IMR-90 (cell line): ENCODE results near the gene GARIN5A. TPM values are rescaled to one million over a fixed set of nuclear protein-coding genes. Genes with fewer than 3 reads are reported as not detected.

Experiments
- ATAC-seq: fragments of 200-7000 bp; cut with Tn5 transposase; 2 replicates; pipeline ENCODE4 v1.9.1; 2020; ENCODE audit warnings: low read depth, mild to moderate bottlenecking, moderate library complexity
- BruUV-seq: library from RNA; stranded (reverse); fragments of 400-500 nt; replicated peaks from 2 replicates; lab custom pipeline; 2021; lab: Mats Ljungman, UMichigan
- CTCF ChIA-PET: fragments of 300-600 bp; formaldehyde crosslinking; extraction: SDS; loops from one replicate; lab custom pipeline; 2021; ENCODE audit warnings: antibody characterized with exemption; lab: Yijun Ruan, JAX
- POLR2A ChIA-PET: fragments of 300-600 bp; sonication (Branson Sonifier 250); formaldehyde crosslinking; loops from one replicate; lab custom pipeline; 2022; ENCODE audit warnings: antibody characterized with exemption; ENCODE audit not compliant: unreplicated experiment; lab: Charles Lee
- DNase-seq: peaks from one replicate; pipeline ENCODE4 v3.0.0; 2013
- H2AFZ ChIP-seq: replicated peaks from 2 replicates; pipeline ENCODE3; 2013; ENCODE audit warnings: low read length, mild to moderate bottlenecking; ENCODE audit not compliant: poor library complexity
- H2AK5ac ChIP-seq: 2 replicates; pipeline ENCODE4 v1.6.1; 2013; ENCODE audit warnings: low read depth, low read length, inconsistent platforms
- H2AK9ac ChIP-seq: replicated peaks from 2 replicates; pipeline ENCODE3; 2013; ENCODE audit warnings: mild to moderate bottlenecking, low read depth, low read length, moderate library complexity; ENCODE audit not compliant: poor library complexity
- H2BK120ac ChIP-seq: 2 replicates; pipeline ENCODE4 v1.6.1; 2013; ENCODE audit warnings: low read depth, low read length, inconsistent platforms
- H2BK15ac ChIP-seq: 3 replicates; pipeline ENCODE4 v1.6.1; 2013; ENCODE audit warnings: low read depth, low read length, inconsistent platforms
- H2BK20ac ChIP-seq: 2 replicates; pipeline ENCODE4 v1.6.1; 2013; ENCODE audit warnings: low read depth, mild to moderate bottlenecking, inconsistent platforms, low read length, moderate library complexity
- H2BK5ac ChIP-seq: 2 replicates; pipeline ENCODE4 v1.6.1; 2013; ENCODE audit warnings: mild to moderate bottlenecking, low read depth, low read length, inconsistent platforms; ENCODE audit not compliant: poor library complexity, severe bottlenecking
- H3K14ac ChIP-seq: replicated peaks from 2 replicates; pipeline ENCODE4 v1.6.1; 2013; ENCODE audit warnings: low read depth, low read length, inconsistent platforms
- H3K18ac ChIP-seq: 2 replicates; pipeline ENCODE4 v1.6.1; 2013; ENCODE audit warnings: low read depth, low read length, control low read depth
- H3K23ac ChIP-seq: 2 replicates; pipeline ENCODE4 v1.6.1; 2013; ENCODE audit warnings: low read depth, low read length, inconsistent platforms
- H3K27ac ChIP-seq: 2 replicates; pipeline ENCODE4 v1.5.1; 2013; ENCODE audit warnings: mild to moderate bottlenecking, control low read depth, low read length; ENCODE audit not compliant: insufficient read depth
- H3K27me3 ChIP-seq: 2 replicates; pipeline ENCODE4 v1.6.1; 2013; ENCODE audit warnings: low read length; ENCODE audit not compliant: control insufficient read depth, insufficient read depth
- H3K36me3 ChIP-seq: 2 replicates; pipeline ENCODE4 v1.6.1; 2013; ENCODE audit warnings: low read length, mixed read lengths; ENCODE audit not compliant: control insufficient read depth, insufficient read depth
- H3K4ac ChIP-seq: 2 replicates; pipeline ENCODE4 v1.6.1; 2013; ENCODE audit warnings: low read depth, low read length, inconsistent platforms
- H3K4me1 ChIP-seq: 2 replicates; pipeline ENCODE4 v1.6.1; 2013; ENCODE audit warnings: low read length, mixed read lengths; ENCODE audit not compliant: control insufficient read depth, insufficient read depth
- H3K4me2 ChIP-seq: 2 replicates; pipeline ENCODE4 v1.6.1; 2013; ENCODE audit warnings: low read depth, mild to moderate bottlenecking, control low read depth, low read length, moderate library complexity
- H3K4me3 ChIP-seq: 2 replicates; pipeline ENCODE4 v1.5.1; 2013; ENCODE audit warnings: low read depth, mild to moderate bottlenecking, control low read depth, low read length, moderate library complexity; ENCODE audit not compliant: insufficient read depth
- H3K56ac ChIP-seq: 2 replicates; pipeline ENCODE4 v1.6.1; 2013; ENCODE audit warnings: low read length, inconsistent platforms; ENCODE audit not compliant: insufficient read depth; ENCODE audit errors: extremely low read depth
- H3K79me1 ChIP-seq, 2 experiments: 2 replicates each; pipeline ENCODE4 v1.6.1; 2013; ENCODE audit warnings: low read length in 2 of 2, inconsistent platforms in 1 of 2, low read depth in 1 of 2
- H3K9ac ChIP-seq: 2 replicates; pipeline ENCODE4 v1.6.1; 2013; ENCODE audit warnings: low read depth, low read length, control low read depth
- H3K9me1 ChIP-seq: 2 replicates; pipeline ENCODE4 v1.6.1; 2013; ENCODE audit warnings: low read length, inconsistent platforms; ENCODE audit not compliant: insufficient read depth
- H3K9me3 ChIP-seq: 2 replicates; pipeline ENCODE4 v1.6.1; 2013; ENCODE audit warnings: low read length; ENCODE audit not compliant: control insufficient read depth, insufficient read depth
- H4K20me1 ChIP-seq: 2 replicates; pipeline ENCODE4 v1.6.1; 2013; ENCODE audit warnings: low read length, inconsistent platforms; ENCODE audit not compliant: insufficient read depth
- H4K5ac ChIP-seq: 2 replicates; pipeline ENCODE4 v1.6.1; 2013; ENCODE audit warnings: mild to moderate bottlenecking, low read depth, low read length, control low read depth
- H4K8ac ChIP-seq, 2 experiments: 2 replicates each; pipeline ENCODE4 v1.6.1; 2013; ENCODE audit warnings: low read depth in 2 of 2, low read length in 2 of 2, control low read depth in 1 of 2, inconsistent platforms in 1 of 2
- H4K91ac ChIP-seq: 2 replicates; pipeline ENCODE4 v1.6.1; 2013; ENCODE audit warnings: low read depth, low read length, inconsistent platforms; ENCODE audit not compliant: insufficient read depth
- BHLHE40 ChIP-seq: fragments of 150-350 bp; IDR thresholded peaks from 2 replicates; pipeline ENCODE4 v1.6.1; 2016; ENCODE audit warnings: mild to moderate bottlenecking, low read depth, low read length
- CEBPB ChIP-seq: IDR thresholded peaks from 2 replicates; pipeline ENCODE4 v1.6.1; 2012; ENCODE audit warnings: low read depth, low read length, improper control_type of control experiment
- CHD1 ChIP-seq: IDR thresholded peaks from 2 replicates; pipeline ENCODE4 v1.6.1; 2012; ENCODE audit warnings: low read depth, low read length, improper control_type of control experiment
- CTCF ChIP-seq: conservative IDR thresholded peaks from 2 replicates; pipeline ENCODE4 v1.5.1; 2012; ENCODE audit warnings: mild to moderate bottlenecking, low read depth, low read length, improper control_type of control experiment
- ELK1 ChIP-seq: fragments of 150-350 bp; IDR thresholded peaks from 2 replicates; pipeline ENCODE4 v1.6.1; 2016; ENCODE audit warnings: low read depth, mild to moderate bottlenecking, low read length, moderate library complexity, borderline replicate concordance
- FOS ChIP-seq: fragments of 150-350 bp; IDR thresholded peaks from 2 replicates; pipeline ENCODE4 v1.6.1; 2016; ENCODE audit warnings: low read depth, low read length
- MAZ ChIP-seq: IDR thresholded peaks from 2 replicates; pipeline ENCODE4 v1.6.1; 2012; ENCODE audit warnings: low read depth, mild to moderate bottlenecking, low read length, improper control_type of control experiment, moderate library complexity, borderline replicate concordance
- MXI1 ChIP-seq: IDR thresholded peaks from 2 replicates; pipeline ENCODE4 v1.6.1; 2012; ENCODE audit warnings: low read depth, mild to moderate bottlenecking, low read length, moderate library complexity, borderline replicate concordance
- NFE2L2 ChIP-seq: fragments of 150-350 bp; IDR thresholded peaks from 2 replicates; pipeline ENCODE4 v1.6.1; 2016; ENCODE audit warnings: low read depth, mild to moderate bottlenecking, low read length
- POLR2A ChIP-seq: IDR thresholded peaks from 2 replicates; pipeline ENCODE4 v1.6.1; 2012; ENCODE audit warnings: mild to moderate bottlenecking, low read depth, low read length
- RAD21 ChIP-seq: IDR thresholded peaks from 2 replicates; pipeline ENCODE4 v1.6.1; 2012; ENCODE audit warnings: low read length, improper control_type of control experiment
- RCOR1 ChIP-seq: IDR thresholded peaks from 2 replicates; pipeline ENCODE4 v1.6.1; 2012; ENCODE audit warnings: mild to moderate bottlenecking, low read length, improper control_type of control experiment; ENCODE audit not compliant: insufficient replicate concordance
- RFX5 ChIP-seq: IDR thresholded peaks from 2 replicates; pipeline ENCODE4 v1.8.0; 2012; ENCODE audit warnings: low read depth, mild to moderate bottlenecking, low read length, moderate library complexity
- SMC3 ChIP-seq: fragments of 150-350 bp; IDR thresholded peaks from 2 replicates; pipeline ENCODE4 v1.6.1; 2016; ENCODE audit warnings: low read depth, mild to moderate bottlenecking, antibody characterized with exemption, low read length, moderate library complexity
- USF2 ChIP-seq: fragments of 150-350 bp; IDR thresholded peaks from 2 replicates; pipeline ENCODE4 v1.6.1; 2017; ENCODE audit warnings: mild to moderate bottlenecking, antibody characterized with exemption, low read length, low read depth
- WGBS, 2 experiments: methylation state at CpG; one replicate each; pipeline versions ENCODE4 v1.1.5 to v1.1.7; 2013; ENCODE audit warnings: missing lambda C conversion rate in 2 of 2; ENCODE audit not compliant: insufficient read length in 1 of 2; ENCODE audit errors: extremely low coverage in 2 of 2; 5-methylcytosine and 5-hydroxymethylcytosine counted together
- dilution Hi-C: fragments of 300-500 bp; cut with HindIII; formaldehyde crosslinking; loops from one replicate; pipeline ENCODE4 v1.14.3; 2018; ENCODE audit warnings: low sequenced_read_pairs; ENCODE audit not compliant: unreplicated experiment
- in situ Hi-C: fragments of 300-500 bp; cut with MboI; formaldehyde crosslinking; loops from 3 replicates; pipeline ENCODE4 v1.14.3; 2019; ENCODE audit warnings: low sequenced_read_pairs, inconsistent platforms, mixed read lengths
- intact Hi-C: fragments of 100-400 bp; cut with micrococcal nuclease; formaldehyde crosslinking; loops from 2 replicates; pipeline ENCODE4 v1.10.0; 2022
- polyA plus RNA-seq, 3 experiments: library from polyadenylated mRNA; depleted of rRNA; stranded (reverse); fragments of >200 nt; gene quantifications; 2 replicates each; pipeline ENCODE4 v1.2.3, GENCODE V29; 2012; ENCODE audit warnings: low replicate concordance in 1 of 3
- total RNA-seq: library from RNA; depleted of rRNA; stranded (reverse); fragments of >200 nt; gene quantifications from 2 replicates; pipeline ENCODE4 v1.2.3, GENCODE V29; 2012

The GARIN5A gene
- total and polyA plus RNA-seq, 2 of the 4 experiments (the other 2 are of a cell fraction), result 0.53 TPM; not detected in 1

- intact Hi-C loops, result no loop called here
- in situ Hi-C loops, result no loop called here
- ChIA-PET CTCF (no interaction called here), POLR2A (no interaction called here)
- H4K20me1 ChIP-seq, result no peaks in the 10 kb centered on the region
- H4K8ac ChIP-seq, result no peak overlapping the region
- no peak overlapping the region for H3K4ac ChIP-seq
- H3K23ac ChIP-seq, result no peak overlapping the region
- no peak overlapping the region for H3K56ac ChIP-seq
- H4K5ac ChIP-seq, result no peak overlapping the region
- dilution Hi-C loops, result no loop called here
- H3K27ac ChIP-seq, result no peak overlapping the region
- H4K91ac ChIP-seq, result no peak overlapping the region
- H2AK9ac ChIP-seq, result peak overlapping the region; percentile 61
- H3K4me3 ChIP-seq, result no peak overlapping the region
- H2AK5ac ChIP-seq, result peak overlapping the region; percentile 16; the same call in 1 of the 2 replicates
- ATAC-seq, result peak; percentile 33
- H2BK15ac ChIP-seq, result no peak overlapping the region
- no peak overlapping the region for H3K4me2 ChIP-seq
- no peak for DNase-seq
- BruUV-seq, result no TSS peak
- H2BK5ac ChIP-seq, result no peak overlapping the region
- peaks cover 6% of the 10 kb centered on the region; the same call in 1 of the 2 replicates for H3K9me3 ChIP-seq
- H3K36me3 ChIP-seq, result peaks cover 2% of the 10 kb centered on the region; the same call in 1 of the 2 replicates
- H2AFZ ChIP-seq, result peak overlapping the region; percentile 56
- H3K4me1 ChIP-seq, result no peaks in the 10 kb centered on the region
- 16% methylated on average over 5 of the region's 12 CpGs; no CpG with 5 or more reads in 1 of the 2 experiments for WGBS, 2 experiments
- no peak overlapping the region for H3K9ac ChIP-seq
- no peak overlapping the region for H2BK120ac ChIP-seq
- peaks cover 48% of the 10 kb centered on the region for H3K27me3 ChIP-seq
- H3K18ac ChIP-seq, result no peak overlapping the region
- H2BK20ac ChIP-seq, result no peak overlapping the region
- H3K14ac ChIP-seq, result no peak overlapping the region
- H3K9me1 ChIP-seq, result no peaks in the 10 kb centered on the region
- no peaks in the 10 kb centered on the region for H3K79me1 ChIP-seq
- TF ChIP-seq RAD21 (no peak), MAZ (no peak), CEBPB (no peak), MXI1 (no peak), ELK1 (no peak), CHD1 (no peak), POLR2A (no peak), BHLHE40 (no peak), SMC3 (no peak), CTCF (no peak), FOS (no peak), USF2 (no peak), NFE2L2 (no peak), RCOR1 (no peak), RFX5 (no peak)
These were observed 15.8 kb upstream of the GARIN5A start for GRCh38 chr19:50492303-50493052.
